CD4-positive, alpha-beta T cell treated with Interleukin-17A for 1 hour (primary cell): Measurements from ENCODE around the gene CLDN3.

Experiments used
- DNase-seq: peaks from one replicate; pipeline ENCODE4 v3.0.0-alpha.2; 2020

The CLDN3 gene

GRCh38 chr7:73770860-73771670 lies 995 bp upstream of the CLDN3 start:
- DNase-seq = no peak

DNA sequence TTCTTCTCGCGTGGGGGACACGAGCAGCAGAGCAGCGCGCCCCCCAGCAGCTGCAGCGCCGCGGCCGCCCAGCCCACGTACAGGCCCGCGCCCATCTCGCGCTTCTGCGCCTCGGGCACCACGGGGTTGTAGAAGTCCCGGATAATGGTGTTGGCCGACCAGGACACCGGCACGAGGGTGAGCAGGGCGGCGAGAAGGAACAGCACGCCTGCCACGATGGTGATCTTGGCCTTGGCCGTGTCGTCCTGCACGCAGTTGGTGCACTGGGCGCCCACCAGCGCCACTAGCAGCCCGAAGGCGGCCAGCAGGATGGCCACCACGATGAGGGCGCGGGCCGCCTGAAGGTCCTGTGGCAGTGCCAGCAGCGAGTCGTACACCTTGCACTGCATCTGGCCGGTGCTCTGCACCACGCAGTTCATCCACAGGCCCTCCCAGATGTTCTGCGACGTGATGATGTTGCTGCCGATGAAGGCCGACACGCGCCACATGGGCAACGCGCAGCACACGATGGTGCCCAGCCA lies 529 bp downstream of the CLDN3 start:
- no peak for DNase-seq

- DNase-seq = no peak
Observed at GRCh38 chr7:73768641-73769480, 1.2 kb downstream of the CLDN3 start.

DNA sequence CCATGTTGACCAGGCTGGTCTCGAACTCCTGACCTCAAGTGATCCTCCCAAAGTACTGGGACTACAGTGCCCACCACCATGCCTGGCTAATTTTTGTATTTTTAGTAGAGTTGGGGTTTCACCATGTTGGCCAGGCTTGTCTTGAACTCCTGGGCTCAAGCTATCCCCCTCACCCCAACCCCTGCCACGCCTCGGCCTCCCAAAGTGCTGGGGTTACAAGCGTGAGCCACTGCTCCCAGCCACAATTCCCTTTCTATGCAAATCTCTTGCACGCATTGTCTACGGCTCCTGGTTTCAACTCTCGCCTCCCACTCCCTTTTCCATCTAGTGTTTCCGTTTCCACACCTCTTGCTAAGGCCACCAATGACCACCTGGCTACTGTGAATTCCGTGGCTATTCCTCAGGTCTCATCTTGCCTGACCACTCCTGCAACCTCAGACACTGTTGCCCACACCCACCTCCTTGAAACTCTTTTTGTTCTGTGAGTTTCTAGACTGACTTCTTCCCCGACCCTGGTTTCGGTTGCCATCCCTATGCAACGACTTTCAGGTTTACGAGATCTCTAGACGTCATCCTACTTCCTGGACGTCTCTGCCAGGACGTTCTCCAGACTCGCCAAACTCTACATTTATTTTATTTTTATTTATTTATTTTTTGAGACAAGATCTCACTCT lies 3.4 kb downstream of the CLDN3 start:
- DNase-seq = no peak

GRCh38 chr7:73762659-73762999 lies 7.4 kb downstream of the CLDN3 start:
- DNase-seq = no peak

GRCh38 chr7:73761854-73762658 lies 8.0 kb downstream of the CLDN3 start:
- DNase-seq = no peak

DNA sequence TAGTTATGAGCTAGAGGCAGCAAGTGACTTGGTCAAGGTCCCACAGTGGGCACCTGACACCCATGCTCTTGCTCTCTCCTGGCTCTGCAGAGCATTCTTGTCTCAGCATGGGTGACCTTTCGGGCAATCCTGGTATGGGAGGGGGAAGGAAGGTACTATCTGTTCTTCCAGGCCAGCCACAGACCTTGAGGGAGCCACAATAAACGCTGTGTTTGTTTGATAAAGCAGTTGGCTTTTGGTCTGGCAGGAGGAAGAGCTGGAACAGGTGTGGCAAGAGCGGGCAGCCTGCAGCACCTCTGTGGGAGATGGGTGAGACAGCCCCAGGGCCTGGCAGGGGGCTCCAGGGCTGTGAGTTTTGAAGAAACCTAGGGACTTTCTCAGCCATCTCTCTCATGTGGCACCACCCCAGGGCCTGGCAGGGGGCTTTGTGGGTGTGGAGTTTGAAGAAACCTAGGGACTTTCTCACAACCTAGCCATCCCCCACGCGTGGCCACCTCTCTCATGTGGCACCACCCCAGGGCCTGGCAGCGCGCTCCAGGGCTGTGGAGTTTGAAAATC lies 11.4 kb downstream of the CLDN3 start:
- no peak for DNase-seq

GRCh38 chr7:73749931-73750776 lies 19.9 kb downstream of the CLDN3 start:
- DNase-seq = no peak

- no peak for DNase-seq
Observed at GRCh38 chr7:73746378-73746777, 23.7 kb downstream of the CLDN3 start.

DNA sequence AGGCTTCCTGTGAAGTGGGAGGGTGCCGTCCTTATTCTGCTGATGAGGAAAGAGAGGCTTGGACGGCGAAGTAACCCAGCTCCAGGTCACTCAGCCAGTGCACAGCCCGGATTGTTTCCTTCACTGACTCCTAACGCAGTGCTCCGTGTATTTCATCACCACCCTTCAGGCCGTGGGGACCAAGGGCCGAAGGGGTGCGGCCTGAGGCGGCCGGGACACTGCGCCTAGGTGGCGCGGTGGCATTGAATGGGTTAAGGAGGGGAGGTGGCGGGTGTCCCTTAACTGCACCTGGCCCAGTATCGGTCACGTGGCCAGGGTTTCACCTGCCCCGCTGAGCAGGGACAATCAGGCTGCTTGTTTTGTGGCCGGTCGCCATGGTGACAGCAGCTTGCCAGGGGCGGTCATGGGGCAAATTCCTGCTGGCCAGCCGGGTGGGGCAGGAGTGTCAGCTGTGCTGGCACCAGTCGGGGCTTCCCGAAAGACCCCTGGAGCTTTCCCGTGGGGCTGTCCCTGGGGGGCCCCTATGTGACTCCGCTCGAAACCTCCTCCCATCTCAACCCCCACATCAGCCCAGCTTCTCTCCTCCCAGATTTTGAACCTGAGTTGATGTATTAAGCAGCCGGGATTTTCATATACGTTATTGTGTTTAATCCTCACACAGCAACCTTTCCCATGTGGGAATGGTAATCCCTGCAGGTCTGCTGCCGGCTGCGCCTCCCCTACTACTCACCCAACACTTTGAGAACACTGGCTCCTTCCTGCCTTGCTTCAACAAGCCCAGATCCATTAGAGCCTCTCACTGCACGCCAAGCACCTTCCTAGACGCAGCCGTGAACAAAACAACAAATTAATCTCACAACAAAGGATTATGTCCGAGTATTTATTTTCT lies 27.1 kb downstream of the CLDN3 start:
- no peak for DNase-seq

- no peak for DNase-seq
Observed at GRCh38 chr7:73742338-73742752, 27.7 kb downstream of the CLDN3 start.

DNA sequence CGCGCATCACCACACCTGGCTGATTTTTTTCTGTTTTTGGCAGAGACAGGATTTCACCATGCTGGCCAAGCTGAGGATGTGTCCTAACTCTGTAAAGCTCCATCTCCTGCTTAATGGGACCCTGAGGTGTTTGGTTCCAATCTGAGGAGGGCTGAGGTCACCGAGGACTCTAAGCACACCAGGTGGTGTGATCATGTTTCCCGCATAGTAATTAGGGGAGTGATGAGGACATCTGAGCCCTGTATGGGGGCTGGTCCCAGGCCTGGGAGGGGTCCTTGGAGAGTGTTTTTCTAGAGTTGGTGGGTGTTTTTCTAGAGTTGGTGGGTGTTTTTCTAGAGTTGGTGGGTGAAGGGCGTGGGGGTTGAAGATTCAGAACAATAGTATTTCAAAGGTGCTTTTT lies 28.5 kb downstream of the CLDN3 start:
- no peak for DNase-seq

DNA sequence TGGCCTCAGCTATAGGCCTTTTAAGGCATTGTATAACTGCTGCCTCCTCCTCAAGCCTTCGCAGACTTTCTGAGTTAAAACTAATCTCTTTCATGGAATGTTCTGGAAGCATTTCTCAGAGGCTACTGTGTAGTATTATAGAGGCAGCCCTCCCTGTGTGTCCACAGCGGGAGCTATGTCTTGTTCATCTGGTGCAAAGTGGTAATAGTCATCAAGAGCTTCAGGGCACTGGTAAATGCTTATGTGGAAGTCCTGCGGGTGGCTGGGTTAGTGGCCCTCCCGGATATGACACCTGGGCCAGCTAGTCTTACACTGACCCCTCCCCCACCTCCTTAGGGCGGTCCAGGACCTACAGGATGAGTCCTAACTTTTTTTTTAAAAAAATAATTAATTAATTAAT lies 29.3 kb downstream of the CLDN3 start:
- no peak for DNase-seq

DNA sequence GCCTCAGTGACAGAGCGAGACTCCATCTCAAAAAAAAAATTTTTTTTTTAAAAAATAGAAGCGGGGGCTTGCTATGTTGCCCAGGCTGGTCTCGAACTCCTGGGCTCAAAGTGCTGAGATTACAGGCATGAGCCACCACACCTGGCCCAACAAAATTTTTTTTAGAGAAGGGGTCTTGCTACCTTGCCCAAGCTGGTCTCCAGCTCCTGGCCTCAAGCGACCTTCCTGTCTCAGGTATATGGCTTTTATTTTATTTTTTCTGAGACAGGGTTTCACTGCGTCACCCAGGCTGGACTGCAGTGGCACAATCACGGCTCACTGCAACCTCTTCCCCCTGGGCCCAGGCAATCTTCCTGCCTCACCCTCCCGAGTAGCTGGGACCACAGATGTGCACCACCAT lies 29.9 kb downstream of the CLDN3 start:
- DNase-seq = no peak

- no peak for DNase-seq
Observed at GRCh38 chr7:73739387-73739767, 30.7 kb downstream of the CLDN3 start.

DNA sequence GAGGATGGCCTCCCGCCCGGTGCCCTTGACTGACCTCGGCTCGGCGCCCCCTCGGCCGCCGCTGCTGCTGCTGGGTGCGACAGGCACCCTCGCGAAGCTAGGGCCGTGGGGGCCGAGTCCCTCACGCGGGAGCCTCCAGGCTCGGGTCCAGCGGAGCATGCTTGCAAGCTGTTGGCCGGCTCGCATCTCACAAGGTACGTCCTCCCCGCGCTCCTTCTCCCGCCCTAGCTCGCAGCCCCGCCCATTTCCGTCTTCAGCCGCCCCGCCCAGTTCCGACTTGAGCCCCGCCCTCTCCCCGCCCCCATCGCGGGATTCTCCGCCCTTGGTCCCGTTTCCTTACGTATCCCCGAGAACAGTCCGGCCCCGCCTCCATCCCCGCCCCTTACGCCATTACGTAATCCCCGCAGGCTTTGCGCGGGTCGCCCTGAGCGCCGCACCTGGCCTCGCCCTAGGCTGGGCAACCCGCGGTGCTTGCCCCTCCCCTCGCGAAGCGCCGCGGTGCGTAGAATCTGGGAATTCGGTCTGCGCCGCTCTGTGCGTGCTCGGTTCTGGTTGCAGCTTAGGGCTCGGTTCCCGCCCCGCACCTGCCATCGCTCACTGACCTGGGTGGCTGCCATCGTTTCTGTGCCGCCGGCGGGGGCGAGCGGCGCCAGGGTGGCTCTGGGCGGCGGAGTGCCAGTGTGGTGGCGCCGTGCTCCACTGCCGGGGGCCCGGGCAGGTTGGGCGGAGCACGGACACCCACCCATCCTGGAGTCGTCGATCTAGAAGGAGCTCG lies 31.3 kb downstream of the CLDN3 start, which contains the start of gene ABHD11:
Gene ABHD11 (minus strand): TSS at position 191 of the 775 bp plus-strand sequence. CDS start 32 bp downstream, at position 159.
- peak; percentile 98 for DNase-seq

DNA sequence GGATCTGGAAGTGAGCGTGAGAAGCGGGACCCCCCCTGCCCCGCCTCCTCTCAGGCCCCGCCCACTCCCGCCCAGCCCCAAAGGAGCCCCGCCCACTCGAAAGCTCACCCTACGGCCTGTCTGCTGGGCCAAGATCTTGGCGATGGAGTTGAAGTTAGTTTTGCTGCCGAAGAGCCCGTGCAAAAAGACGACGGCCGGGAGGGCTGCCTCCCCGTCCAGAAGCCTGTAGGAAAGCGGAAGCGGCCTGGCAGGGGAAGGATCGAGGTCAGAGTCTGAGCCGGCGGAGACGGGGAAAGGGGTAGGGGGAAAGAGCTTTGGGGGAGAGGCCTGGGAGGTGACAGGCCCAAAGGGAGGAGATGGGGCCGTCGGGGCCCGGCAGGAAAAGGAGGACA lies 31.9 kb downstream of the CLDN3 start:
- peak; percentile 72 for DNase-seq

DNA sequence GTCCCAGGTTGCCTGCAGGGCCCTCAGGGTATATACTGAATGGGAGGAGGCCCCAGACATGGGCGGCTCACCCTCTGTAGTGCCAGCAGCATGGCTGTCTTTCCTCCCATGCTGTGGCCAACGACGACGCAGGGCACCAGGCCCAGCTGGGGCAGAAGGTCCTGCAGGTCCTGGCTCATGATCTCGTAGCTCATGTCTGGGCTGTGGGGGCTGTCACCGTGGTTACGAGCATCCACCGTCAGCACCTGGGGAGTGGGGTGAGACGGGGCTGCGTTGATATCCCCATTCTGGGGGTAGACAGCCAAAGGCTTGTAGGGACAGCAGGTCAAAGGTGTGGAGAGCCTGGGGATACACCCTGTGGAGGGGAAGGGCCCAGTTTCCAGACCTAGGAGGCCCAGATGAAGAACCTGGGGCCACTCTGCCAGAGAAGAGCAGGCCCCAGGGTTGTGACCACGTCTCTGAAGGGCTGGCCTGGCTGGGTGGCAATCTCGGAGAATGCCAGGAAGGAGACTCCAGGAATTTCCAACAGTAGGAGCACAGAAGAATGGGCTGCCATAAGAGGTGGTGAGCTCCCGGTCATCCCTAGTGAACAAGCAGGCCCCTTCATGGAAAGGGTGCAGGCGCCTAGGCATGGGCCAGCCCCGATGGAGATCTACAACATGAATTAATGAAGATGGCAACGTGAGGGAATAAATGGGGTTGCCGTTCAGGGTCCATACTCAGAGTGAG lies 32.4 kb downstream of the CLDN3 start:
- no peak for DNase-seq

GRCh38 chr7:73736885-73737284 lies 33.2 kb downstream of the CLDN3 start:
- no peak for DNase-seq
